HG03439 (cell line): ENCODE results near the gene COPS9.

Experiments
- ATAC-seq: cut with Tn5 transposase; IDR thresholded peaks from one replicate; pipeline ENCODE4 v1.9.1; 2021; ENCODE audit warnings: mild to moderate bottlenecking, moderate library complexity; ENCODE audit not compliant: unreplicated experiment

The COPS9 gene

GRCh38 chr2:240121675-240122074 is 14.4 kb downstream of the COPS9 start:
- ATAC-seq = no peak

- ATAC-seq = no peak
Measured at GRCh38 chr2:240121190-240121589, 14.9 kb downstream of the COPS9 start.

GRCh38 chr2:240114233-240114632 is 21.9 kb downstream of the COPS9 start:
- no peak for ATAC-seq

- ATAC-seq = no peak
Measured at GRCh38 chr2:240112914-240113690, 23.0 kb downstream of the COPS9 start.

GRCh38 chr2:240111253-240111652 is 24.9 kb downstream of the COPS9 start:
- ATAC-seq = no peak

- no peak for ATAC-seq
Measured at GRCh38 chr2:240109386-240109785, 26.7 kb downstream of the COPS9 start.

GRCh38 chr2:240107477-240107796 is 28.7 kb downstream of the COPS9 start:
- ATAC-seq = no peak

GRCh38 chr2:240106765-240107476 is 29.2 kb downstream of the COPS9 start:
- no peak for ATAC-seq

GRCh38 chr2:240105982-240106381 is 30.1 kb downstream of the COPS9 start:
- ATAC-seq = no peak

GRCh38 chr2:240103136-240103535 is 33.0 kb downstream of the COPS9 start:
- ATAC-seq = no peak

GRCh38 chr2:240098349-240098748 is 37.8 kb downstream of the COPS9 start:
- no peak for ATAC-seq

GRCh38 chr2:240095556-240096523 is 40.3 kb downstream of the COPS9 start:
- ATAC-seq = no peak

- ATAC-seq = no peak
Measured at GRCh38 chr2:240089306-240089705, 46.8 kb downstream of the COPS9 start.

- no peak for ATAC-seq
Measured at GRCh38 chr2:240086563-240086962, 49.5 kb downstream of the COPS9 start.
